Esophagus squamous epithelium (tissue), 4 donors: ENCODE data around the gene TSPEAR.

Experiments used
- POLR2A ChIP-seq, 4 donors: fragments of 450-650 bp; IDR thresholded peaks; one replicate each; pipeline ENCODE4 v1.6.1; 2017; ENCODE audit warnings: antibody characterized with exemption in 4 of 4, mild to moderate bottlenecking in 4 of 4, moderate library complexity in 3 of 4
- TF ChIP-seq, protein P1 (sequence below), 6 experiments: fragments of 450-650 bp in 4 of 6; fragments of 200-600 bp in 2 of 6; sonication (generic) in 2 of 6; IDR thresholded peaks; one replicate each; pipeline ENCODE4 v1.5.1; 2016 to 2019; ENCODE audit warnings: antibody characterized with exemption in 6 of 6, mild to moderate bottlenecking in 4 of 6, moderate library complexity in 4 of 6

DNA sequence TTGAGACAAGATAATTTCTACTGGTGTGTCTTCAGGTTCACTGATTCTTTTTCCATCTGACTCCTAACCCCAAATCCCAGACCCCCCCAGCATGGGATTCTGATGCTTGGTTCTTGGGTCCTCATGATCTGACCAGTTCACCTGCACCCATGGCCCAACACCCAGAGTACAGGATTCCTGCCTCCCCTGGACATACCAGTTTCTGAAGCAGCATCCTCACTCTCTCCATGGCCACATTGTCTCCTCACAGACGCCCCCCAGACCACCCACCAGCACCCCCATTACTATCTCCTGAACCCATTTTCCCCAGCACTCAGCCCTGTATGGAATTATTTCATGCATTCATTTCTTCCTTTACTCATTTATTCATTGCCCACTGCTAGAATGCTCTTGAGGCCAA lies 54.5 kb downstream of the TSPEAR start:
- no peak for TF ChIP-seq POLR2A (IDR thresholded peaks at IDR 0.05)
- TF ChIP-seq, protein P1, sequence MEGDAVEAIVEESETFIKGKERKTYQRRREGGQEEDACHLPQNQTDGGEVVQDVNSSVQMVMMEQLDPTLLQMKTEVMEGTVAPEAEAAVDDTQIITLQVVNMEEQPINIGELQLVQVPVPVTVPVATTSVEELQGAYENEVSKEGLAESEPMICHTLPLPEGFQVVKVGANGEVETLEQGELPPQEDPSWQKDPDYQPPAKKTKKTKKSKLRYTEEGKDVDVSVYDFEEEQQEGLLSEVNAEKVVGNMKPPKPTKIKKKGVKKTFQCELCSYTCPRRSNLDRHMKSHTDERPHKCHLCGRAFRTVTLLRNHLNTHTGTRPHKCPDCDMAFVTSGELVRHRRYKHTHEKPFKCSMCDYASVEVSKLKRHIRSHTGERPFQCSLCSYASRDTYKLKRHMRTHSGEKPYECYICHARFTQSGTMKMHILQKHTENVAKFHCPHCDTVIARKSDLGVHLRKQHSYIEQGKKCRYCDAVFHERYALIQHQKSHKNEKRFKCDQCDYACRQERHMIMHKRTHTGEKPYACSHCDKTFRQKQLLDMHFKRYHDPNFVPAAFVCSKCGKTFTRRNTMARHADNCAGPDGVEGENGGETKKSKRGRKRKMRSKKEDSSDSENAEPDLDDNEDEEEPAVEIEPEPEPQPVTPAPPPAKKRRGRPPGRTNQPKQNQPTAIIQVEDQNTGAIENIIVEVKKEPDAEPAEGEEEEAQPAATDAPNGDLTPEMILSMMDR (IDR thresholded peaks at IDR 0.05), result no peak
